H1 (cell line): ENCODE data around the gene SIM2. TPM values are rescaled to one million over a fixed set of nuclear protein-coding genes. Genes with fewer than 3 reads are reported as not detected.

ENCODE experiments used
- FOSL1 ChIP-seq: IDR thresholded peaks from 2 replicates; pipeline ENCODE4 v1.6.1; 2011; ENCODE audit warnings: mild to moderate bottlenecking, low read depth, low read length, moderate library complexity; ENCODE audit not compliant: insufficient read depth
- POU5F1 ChIP-seq: IDR thresholded peaks from 2 replicates; pipeline ENCODE4 v1.6.1; 2011; ENCODE audit warnings: low read depth, mild to moderate bottlenecking, low read length, moderate library complexity
- polyA plus RNA-seq, 7 experiments: library from polyadenylated mRNA; depleted of rRNA in 3 of 7; stranded (reverse) in 5 of 7; unstranded in 2 of 7; fragments of >200 nt in 5 of 7; fragments of 200-250 nt in 2 of 7; gene quantifications; 1 replicate in 5 of 7; 2 replicates in 1 of 7; 4 replicates in 1 of 7; pipeline versions ENCODE4 v1.2.1 to v1.2.3, GENCODE V29; 2011 to 2013; ENCODE audit warnings: missing spikeins in 2 of 7, mixed read lengths in 2 of 7
- total RNA-seq: library from RNA; stranded (reverse); fragmentation: NEBNext Ultra II Directional; extraction: Animal tissue kit (Norgen Biotek cat#: 25700); gene quantifications from 2 replicates; pipeline ENCODE4 v1.2.1, GENCODE V29; 2021

The SIM2 gene
- total and polyA plus RNA-seq, 2 of the 8 experiments (the other 6 are each of a cell fraction or from before 2014, with no cell fraction given): 0.05 to 0.26 TPM

- no peak for TF ChIP-seq FOSL1
- TF ChIP-seq POU5F1: no peak
Observed at GRCh38 chr21:36735201-36735515, 36.2 kb downstream of the SIM2 start (continued).
